ENCODE results near the gene ATPAF1. TPM values are rescaled to one million over a fixed set of nuclear protein-coding genes. Genes with fewer than 3 reads are reported as not detected.

The ATPAF1 gene
- total and polyA plus RNA-seq, 12 donors: 104 to 225 (median 139) TPM

- WGBS, 4 donors: 76 to 91% (median 81%) methylated on average over 7 of the region's 7 CpGs
- H3K4me1 ChIP-seq (replicated peaks in 1 of 2): peaks cover 0 to 24% of the 10 kb centered on the region in 2 donors
- H3K27ac ChIP-seq: no peak overlapping the region
- no peaks in the 10 kb centered on the region for H3K27me3 ChIP-seq
- H3K4me3 ChIP-seq: no peak overlapping the region
- intact Hi-C loops (cut with DNase I): no loop called here
- H3K36me3 ChIP-seq (replicated peaks in 1 of 2): peaks cover 0 to 45% of the 10 kb centered on the region in 2 donors
- DNase-seq: peak in 1 of 7 donors; percentile 24
- TF ChIP-seq CTCF (IDR thresholded peaks at IDR 0.05): no peak
- TF ChIP-seq POLR2A (IDR thresholded peaks at IDR 0.05): no peak
- H3K9me3 ChIP-seq (replicated peaks in 1 of 3): no peaks in the 10 kb centered on the region
These were observed 85.2 kb downstream of the ATPAF1 start for GRCh38 chr1:46582972-46583371.

Other genes starting within 250 kb of the ATPAF1 start
- gene DMBX1, start 178.5 kb downstream of the ATPAF1 start, total RNA-seq: under 1 TPM in 2 of 9 donors, not detected in 7; 0.07 to 0.14 TPM
- under 1 TPM in 1 of 3 donors, not detected in 2; 0.16 TPM for gene DMBX1, start 178.5 kb downstream of the ATPAF1 start, polyA plus RNA-seq
- not detected for gene KNCN, start 116.7 kb downstream of the ATPAF1 start, total RNA-seq
- under 1 TPM; 0.07 to 0.40 (median 0.24) TPM for gene KNCN, start 116.7 kb downstream of the ATPAF1 start, polyA plus RNA-seq
- gene MKNK1, start 64.1 kb downstream of the ATPAF1 start, total RNA-seq: 10 to 100 TPM; 29.6 to 60.3 (median 40.5) TPM
- gene MKNK1, start 64.1 kb downstream of the ATPAF1 start, polyA plus RNA-seq: 10 to 100 TPM; 30.5 to 83.0 (median 63.6) TPM
- 10 to 100 TPM in 7 of 9 donors, 1 to 10 TPM in 2; 7.5 to 29.9 (median 20.4) TPM for gene MOB3C, start 51.6 kb downstream of the ATPAF1 start, total RNA-seq
- 10 to 100 TPM in 2 of 3 donors, 1 to 10 TPM in 1; 9.3 to 15.3 (median 10.6) TPM for gene MOB3C, start 51.6 kb downstream of the ATPAF1 start, polyA plus RNA-seq
- under 1 TPM in 3 of 9 donors, not detected in 6; 0.11 to 0.36 (median 0.25) TPM for gene TEX38, start 3.5 kb upstream of the ATPAF1 start, total RNA-seq
- gene TEX38, start 3.5 kb upstream of the ATPAF1 start, polyA plus RNA-seq: under 1 TPM in 1 of 3 donors, not detected in 2; 0.54 TPM
- gene EFCAB14, start 50.8 kb upstream of the ATPAF1 start, total RNA-seq: 100 to 1,000 TPM in 3 of 9 donors, 10 to 100 TPM in 6; 55.7 to 138 (median 79.4) TPM
- 10 to 100 TPM; 17.9 to 65.0 (median 23.0) TPM for gene EFCAB14, start 50.8 kb upstream of the ATPAF1 start, polyA plus RNA-seq
- 10 to 100 TPM in 4 of 9 donors, 1 to 10 TPM in 3, under 1 TPM in 2; 0.22 to 15.1 (median 7.2) TPM for gene CYP4B1, start 130.7 kb upstream of the ATPAF1 start, total RNA-seq
- gene CYP4B1, start 130.7 kb upstream of the ATPAF1 start, polyA plus RNA-seq: 10 to 100 TPM in 1 of 3 donors, 1 to 10 TPM in 2; 3.4 to 12.7 (median 3.6) TPM

All from adrenal gland (tissue), 12 donors.